HG03103 (cell line): ENCODE measurements around the gene PEF1.

Experiments
- ATAC-seq: cut with Tn5 transposase; IDR thresholded peaks from one replicate; pipeline ENCODE4 v1.9.1; 2021; ENCODE audit warnings: low read depth; ENCODE audit not compliant: unreplicated experiment

PEF1 gene

DNA sequence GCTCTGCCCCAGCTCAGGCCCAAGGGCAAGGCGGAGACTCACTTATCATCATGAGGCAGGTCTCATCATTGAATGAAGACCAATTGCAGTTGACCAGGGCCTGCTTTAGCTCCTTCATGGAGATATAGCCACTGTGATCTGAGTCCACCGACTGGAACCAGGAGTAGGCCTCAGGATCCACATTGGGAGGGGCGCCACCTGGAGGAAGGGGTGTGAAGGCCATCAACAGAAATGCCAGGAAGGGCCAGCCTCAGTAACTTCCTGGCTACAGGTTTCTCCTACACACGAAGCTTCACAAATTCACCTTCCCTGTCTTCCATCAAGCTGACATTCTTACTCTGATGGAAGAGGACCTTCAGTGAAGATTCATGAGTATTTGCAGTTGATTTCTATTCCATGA lies 11.6 kb downstream of the PEF1 start:
- no peak for ATAC-seq

GRCh38 chr1:31632649-31633048 lies 12.0 kb downstream of the PEF1 start:
- ATAC-seq, result no peak

- no peak for ATAC-seq
Measured at GRCh38 chr1:31628931-31629556, 15.6 kb downstream of the PEF1 start.

DNA sequence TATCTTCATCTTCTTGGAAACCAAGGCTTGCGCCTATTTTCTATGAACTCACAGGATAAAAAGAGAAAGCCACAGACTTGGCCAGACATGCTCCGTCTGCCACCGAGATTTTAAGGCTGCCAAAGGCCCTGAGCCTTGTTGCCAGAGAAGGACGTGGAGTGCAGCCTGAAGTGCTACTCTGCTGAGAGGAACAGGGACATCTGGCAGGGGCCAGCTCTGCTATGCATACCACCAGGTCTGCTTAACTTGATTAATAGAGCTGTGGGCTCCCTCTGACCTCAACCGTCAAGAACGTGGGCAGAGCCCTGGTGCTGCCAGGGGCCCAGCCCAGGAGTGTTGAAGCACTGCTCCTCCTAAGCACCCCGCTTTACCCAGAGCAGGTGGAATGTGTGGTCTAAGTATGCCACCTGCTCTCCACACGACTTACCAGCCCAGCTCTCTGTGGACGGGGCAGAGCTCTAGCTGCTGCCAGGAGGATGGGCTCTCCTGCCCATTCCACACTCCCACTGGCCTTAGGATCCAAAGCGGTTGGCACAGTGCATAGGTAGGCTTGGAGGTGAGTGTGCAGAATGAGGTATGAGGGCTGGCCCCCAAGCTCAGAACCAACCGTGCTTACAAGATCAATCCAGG lies 16.6 kb downstream of the PEF1 start:
- ATAC-seq, result no peak

DNA sequence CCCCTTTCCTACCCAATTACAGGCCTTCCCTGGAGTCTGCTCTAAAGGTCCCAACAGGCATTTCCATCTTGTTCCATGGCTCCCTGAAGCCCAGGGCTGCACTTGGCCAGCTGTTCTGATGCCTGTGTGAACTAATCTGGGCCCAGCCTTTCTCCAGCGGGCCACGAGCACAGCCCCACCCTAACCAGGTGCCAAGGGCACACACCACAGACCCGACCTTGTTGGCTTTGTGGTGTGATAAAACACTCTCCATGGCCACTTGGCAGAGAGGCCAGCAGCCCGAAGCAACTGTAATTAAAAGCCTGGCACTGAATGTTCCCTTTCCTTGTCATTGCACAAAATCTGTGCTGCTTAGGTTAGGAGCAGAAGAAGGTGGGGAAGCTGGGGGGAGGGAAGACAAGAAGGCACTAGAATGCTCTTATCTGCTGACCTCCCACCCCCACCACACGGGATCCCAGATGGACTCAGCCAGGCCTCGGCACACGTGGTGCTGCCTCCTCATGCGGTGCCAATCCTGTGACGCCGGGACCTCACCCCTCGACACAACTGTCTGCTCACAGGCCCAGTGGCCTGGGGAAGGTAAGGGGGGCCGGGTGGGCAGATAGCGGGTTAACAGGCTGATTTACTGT lies 17.3 kb downstream of the PEF1 start:
- ATAC-seq, result no peak

GRCh38 chr1:31626223-31627207 lies 18.2 kb downstream of the PEF1 start:
- ATAC-seq, result no peak

DNA sequence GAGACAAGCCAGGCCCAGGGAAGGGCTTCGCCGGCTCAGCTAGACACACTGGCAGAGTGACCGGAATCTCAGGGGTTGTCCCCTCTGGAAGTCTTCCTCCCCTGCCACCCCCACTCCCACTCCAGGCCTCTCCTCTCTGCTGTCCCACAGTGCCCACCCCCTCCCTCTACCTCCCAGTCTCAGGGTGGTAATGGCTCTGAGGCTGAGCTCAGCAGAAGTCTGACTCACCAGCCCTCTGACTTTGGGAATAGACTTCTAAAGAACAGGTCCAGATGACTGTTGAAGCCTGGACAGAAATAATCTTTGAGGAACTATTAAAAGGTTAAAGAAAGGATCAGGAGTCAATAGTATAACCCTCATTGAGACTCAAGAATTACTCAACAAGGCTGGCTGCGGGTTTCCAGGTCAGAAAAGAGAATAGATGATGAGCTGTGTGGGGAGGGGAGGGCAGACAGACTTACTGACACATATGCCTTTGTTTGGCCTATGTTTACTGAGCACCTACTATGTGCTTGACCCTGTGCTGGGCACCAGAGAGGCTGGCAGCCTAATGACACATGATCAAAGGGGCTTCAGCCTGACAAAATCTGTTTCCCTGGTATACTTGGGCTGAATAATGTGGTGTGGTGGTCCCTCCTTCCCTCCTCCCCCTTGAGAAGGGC lies 19.0 kb downstream of the PEF1 start:
- ATAC-seq, result no peak

GRCh38 chr1:31624731-31625514 lies 19.8 kb downstream of the PEF1 start:
- no peak for ATAC-seq

- no peak for ATAC-seq
Measured at GRCh38 chr1:31624309-31624708, 20.4 kb downstream of the PEF1 start.

- ATAC-seq, result no peak
Measured at GRCh38 chr1:31623365-31623764, 21.3 kb downstream of the PEF1 start.

GRCh38 chr1:31621847-31622730 lies 22.6 kb downstream of the PEF1 start:
- ATAC-seq, result no peak

- ATAC-seq, result no peak
Measured at GRCh38 chr1:31621498-31621820, 23.2 kb downstream of the PEF1 start.

GRCh38 chr1:31620631-31621497 lies 23.8 kb downstream of the PEF1 start:
- ATAC-seq, result no peak

DNA sequence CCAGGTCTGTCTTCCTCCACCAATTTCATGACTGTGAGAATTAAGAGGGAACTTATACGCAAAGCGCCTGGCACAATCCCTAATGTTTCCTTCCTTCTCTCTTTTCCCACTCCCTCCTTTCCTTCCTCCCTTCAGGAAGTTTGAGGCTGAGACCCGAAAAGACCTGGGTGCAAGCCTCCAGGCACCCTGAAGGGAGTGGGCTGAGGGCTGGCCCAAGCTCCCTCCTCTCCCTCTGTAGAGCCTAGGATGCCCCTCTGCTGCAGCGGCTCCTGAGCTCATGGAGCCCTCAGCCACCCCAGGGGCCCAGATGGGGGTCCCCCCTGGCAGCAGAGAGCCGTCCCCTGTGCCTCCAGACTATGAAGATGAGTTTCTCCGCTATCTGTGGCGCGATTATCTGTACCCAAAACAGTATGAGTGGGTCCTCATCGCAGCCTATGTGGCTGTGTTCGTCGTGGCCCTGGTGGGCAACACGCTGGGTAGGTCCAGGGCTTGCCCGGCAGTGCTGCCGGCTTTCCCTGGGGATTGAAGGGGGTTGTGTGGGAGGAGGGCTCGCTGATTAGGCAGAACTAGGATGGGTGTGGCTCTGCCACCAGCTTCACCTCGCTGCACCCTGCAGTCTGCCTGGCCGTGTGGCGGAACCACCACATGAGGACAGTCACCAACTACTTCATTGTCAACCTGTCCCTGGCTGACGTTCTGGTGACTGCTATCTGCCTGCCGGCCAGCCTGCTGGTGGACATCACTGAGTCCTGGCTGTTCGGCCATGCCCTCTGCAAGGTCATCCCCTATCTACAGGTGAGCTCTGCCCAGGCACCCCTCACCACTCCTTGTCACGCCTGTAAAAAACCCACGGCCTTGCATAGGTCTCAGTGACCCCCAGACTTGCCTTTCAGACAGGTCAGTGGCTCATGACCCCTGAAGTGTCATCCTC lies 25.5 kb downstream of the PEF1 start:
- ATAC-seq, result no peak

GRCh38 chr1:31617916-31618746 lies 26.5 kb downstream of the PEF1 start:
- no peak for ATAC-seq
